Vagina (tissue), 2 donors: Measurements from ENCODE around the gene DHRS7C.

Source experiments
- POLR2AphosphoS5 ChIP-seq, 2 donors: sonication (generic); formaldehyde crosslinking; IDR thresholded peaks; one replicate each; pipeline ENCODE4 v1.9.0; 2017; ENCODE audit warnings: antibody characterized with exemption in 2 of 2, mild to moderate bottlenecking in 2 of 2, low read depth in 1 of 2; ENCODE audit not compliant: insufficient read depth in 1 of 2
- TF ChIP-seq, protein P1 (sequence below), 3 experiments: fragments of 450-650 bp in 2 of 3; fragments of 200-600 bp in 1 of 3; sonication (generic) in 1 of 3; IDR thresholded peaks; one replicate each; pipeline ENCODE4 v1.5.1; 2017 to 2019; ENCODE audit warnings: antibody characterized with exemption in 3 of 3, mild to moderate bottlenecking in 2 of 3, moderate library complexity in 2 of 3

DNA sequence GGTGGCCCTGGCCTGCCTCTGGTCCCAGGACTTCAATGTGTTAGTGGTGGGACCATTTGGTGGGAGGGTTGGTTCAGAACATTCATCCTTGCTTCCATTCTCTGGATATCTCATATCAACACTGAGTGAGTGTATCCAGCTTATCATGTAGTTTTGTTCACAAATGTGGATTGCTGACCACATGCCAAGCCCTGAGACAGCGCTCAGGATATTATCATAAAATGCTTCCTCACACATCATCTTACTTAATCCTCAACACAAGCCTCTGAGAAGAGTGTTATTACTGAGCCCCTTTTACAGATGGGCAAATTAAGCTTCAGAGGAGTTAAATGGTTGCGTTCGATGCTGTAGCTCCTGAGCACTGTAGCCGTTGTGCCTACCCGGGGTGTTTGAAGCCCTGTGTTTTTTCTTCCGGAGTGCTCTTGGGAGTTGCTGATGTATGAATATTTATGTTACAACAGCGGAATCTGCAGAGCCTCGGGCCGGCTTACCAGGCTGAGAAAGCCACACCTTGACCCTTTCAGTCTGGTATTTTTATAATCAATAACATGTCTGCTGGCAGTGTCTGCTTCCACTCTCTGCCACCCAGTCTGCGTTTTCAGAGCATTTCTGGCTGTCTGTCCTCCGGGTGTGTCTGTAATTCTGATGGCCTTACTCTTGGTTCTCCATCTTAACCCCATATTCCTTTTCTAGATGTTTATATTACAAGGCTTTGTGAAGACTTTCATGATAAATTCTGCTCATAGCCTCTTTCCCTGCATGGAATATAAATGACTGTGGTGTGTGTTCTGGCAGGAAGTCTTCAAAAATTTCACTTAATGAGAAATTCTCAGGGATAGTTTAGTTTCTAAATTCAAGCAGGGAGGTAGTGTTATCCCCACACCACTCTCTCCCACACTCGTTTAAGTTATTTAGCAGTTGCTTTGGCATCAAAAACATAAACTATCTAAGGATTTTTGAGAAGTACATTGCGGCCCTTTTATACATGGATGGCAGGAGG lies 37.2 kb upstream of the DHRS7C start:
- TF ChIP-seq, protein P1, sequence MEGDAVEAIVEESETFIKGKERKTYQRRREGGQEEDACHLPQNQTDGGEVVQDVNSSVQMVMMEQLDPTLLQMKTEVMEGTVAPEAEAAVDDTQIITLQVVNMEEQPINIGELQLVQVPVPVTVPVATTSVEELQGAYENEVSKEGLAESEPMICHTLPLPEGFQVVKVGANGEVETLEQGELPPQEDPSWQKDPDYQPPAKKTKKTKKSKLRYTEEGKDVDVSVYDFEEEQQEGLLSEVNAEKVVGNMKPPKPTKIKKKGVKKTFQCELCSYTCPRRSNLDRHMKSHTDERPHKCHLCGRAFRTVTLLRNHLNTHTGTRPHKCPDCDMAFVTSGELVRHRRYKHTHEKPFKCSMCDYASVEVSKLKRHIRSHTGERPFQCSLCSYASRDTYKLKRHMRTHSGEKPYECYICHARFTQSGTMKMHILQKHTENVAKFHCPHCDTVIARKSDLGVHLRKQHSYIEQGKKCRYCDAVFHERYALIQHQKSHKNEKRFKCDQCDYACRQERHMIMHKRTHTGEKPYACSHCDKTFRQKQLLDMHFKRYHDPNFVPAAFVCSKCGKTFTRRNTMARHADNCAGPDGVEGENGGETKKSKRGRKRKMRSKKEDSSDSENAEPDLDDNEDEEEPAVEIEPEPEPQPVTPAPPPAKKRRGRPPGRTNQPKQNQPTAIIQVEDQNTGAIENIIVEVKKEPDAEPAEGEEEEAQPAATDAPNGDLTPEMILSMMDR (IDR thresholded peaks at IDR 0.05): no peak
- TF ChIP-seq POLR2AphosphoS5 (IDR thresholded peaks at IDR 0.05; ENCODE audit: insufficient read depth in 1 of 2, low read depth in 1 of 2): no peak
